Right cardiac atrium (tissue), 5 donors: ENCODE data around the gene ME3. TPM values are rescaled to one million over a fixed set of nuclear protein-coding genes. Genes with fewer than 3 reads are reported as not detected.

Experiments used
- ATAC-seq, 2 donors: fragments of 200-7000 bp; cut with Tn5 transposase; one replicate each; pipeline versions ENCODE4 v1.8.0 to v1.9.1; 2020; ENCODE audit warnings: moderate library complexity in 2 of 2, mild to moderate bottlenecking in 1 of 2
- DNase-seq, 3 donors: peaks; one replicate each; pipeline ENCODE4 v3.0.0-alpha.2; 2020
- H3K27ac ChIP-seq: one replicate; pipeline ENCODE4 v1.5.1; 2013; ENCODE audit warnings: mild to moderate bottlenecking, low read length, control low read depth, moderate library complexity
- H3K27me3 ChIP-seq: one replicate; pipeline ENCODE4 v1.6.1; 2013; ENCODE audit not compliant: control insufficient read depth, insufficient read depth
- H3K4me1 ChIP-seq: one replicate; pipeline ENCODE4 v1.6.1; 2013; ENCODE audit warnings: low read length; ENCODE audit not compliant: control insufficient read depth, insufficient read depth
- H3K4me3 ChIP-seq: one replicate; pipeline ENCODE4 v1.5.1; 2013; ENCODE audit warnings: low read length, control low read depth
- H3K9me3 ChIP-seq: one replicate; pipeline ENCODE4 v1.6.1; 2013; ENCODE audit warnings: low read length; ENCODE audit not compliant: control insufficient read depth
- WGBS: extraction: QIAGEN DNeasy Blood & Tissue Kit; methylation state at CpG from one replicate; pipeline ENCODE4 v1.1.7; 2013; 5-methylcytosine and 5-hydroxymethylcytosine counted together
- intact Hi-C, 4 donors: fragments of 100-400 bp; cut with DNase I; formaldehyde crosslinking; loops; one replicate each; pipeline versions ENCODE4 v1.11.0 to v1.14.0; 2022 to 2023
- long read RNA-seq, 4 donors: library from polyadenylated mRNA; unstranded; transcript quantifications; one replicate each; pipeline ENCODE4 v2.0.0, GENCODE V29; 2020 to 2021
- polyA plus RNA-seq: library from polyadenylated mRNA; stranded (reverse); fragments of 200-250 nt; gene quantifications from one replicate; pipeline ENCODE4 v1.2.3, GENCODE V29; 2013
- total RNA-seq, 4 donors: library from RNA; stranded (reverse); fragmentation: NEBNext Ultra II Directional; extraction: Animal tissue kit (Norgen Biotek cat#: 25700); gene quantifications; one replicate each; pipeline ENCODE4 v1.2.1, GENCODE V29; 2021
- donor health status: healthy with polysubstance abuse.
- donor health status: DM: no; HTN: yes; CAD: no.
- donor health status: DM: no; HTN: no; CAD: no.
- donor health status: DM: no; HTN: yes; CAD: no; lungs with severe emphysema.
- donor health status: DM: yes; HTN: yes; CAD: no.

Gene ME3
- 10 to 100 TPM; 20.8 to 24.0 (median 23.4) TPM for total RNA-seq
- 23.6 TPM for polyA plus RNA-seq
- long read RNA-seq, donor 1, transcript ME3-202 (14 exons, 2,240 nt): major isoform, 45 of 97 reads
- long read RNA-seq, donor 1, transcript ME3-212 (15 exons, 2,311 nt): minor isoform, 9 of 97 reads
- long read RNA-seq, donor 1, partial matches to known transcripts: 2 of 97 reads
- long read RNA-seq, donor 1, other reads (novel, unspliced or antisense): 41 of 97 reads
- long read RNA-seq, donor 2, transcript ME3-202 (14 exons, 2,240 nt): major isoform, 18 of 45 reads
- long read RNA-seq, donor 2, transcript ME3-212 (15 exons, 2,311 nt): minor isoform, 8 of 45 reads
- long read RNA-seq, donor 2, partial matches to known transcripts: 3 of 45 reads
- long read RNA-seq, donor 2, other reads (novel, unspliced or antisense): 16 of 45 reads
- long read RNA-seq, donor 3, transcript ME3-212 (15 exons, 2,311 nt): minor isoform, 23 of 203 reads
- long read RNA-seq, donor 3, transcript ME3-202 (14 exons, 2,240 nt): major isoform, 108 of 203 reads
- long read RNA-seq, donor 3, partial matches to known transcripts: 6 of 203 reads
- long read RNA-seq, donor 3, other reads (novel, unspliced or antisense): 66 of 203 reads
- long read RNA-seq, donor 4, transcript ME3-202 (14 exons, 2,240 nt): major isoform, 20 of 42 reads
- long read RNA-seq, donor 4, partial matches to known transcripts: 2 of 42 reads
- long read RNA-seq, donor 4, other reads (novel, unspliced or antisense): 16 of 42 reads

- WGBS: under 1% methylated on average over 52 of the region's 52 CpGs
- ATAC-seq (peak; percentile 88 to 89), DNase-seq (peak; percentile 75 to 89 (median 88))
- peak within 1 kb of the TSS; percentile 89 for H3K27ac ChIP-seq
- H3K9me3 ChIP-seq: no peaks in the 10 kb centered on the region
- peaks cover 3% of the 10 kb centered on the region for H3K4me1 ChIP-seq
- no peaks in the 10 kb centered on the region for H3K27me3 ChIP-seq
- intact Hi-C loops: loop anchor here in 2 of 4 donors (5.0 to 10.0 kb wide), 2 partner anchors 130 to 133 kb away; partner anchors contain the start of gene PRSS23 (in 2 of the 2)
- peak within 1 kb of the TSS; percentile 58 for H3K4me3 ChIP-seq
Observed at GRCh38 chr11:86672007-86672621, at the start of gene ME3. Gene ME3, minus strand, starts transcription at chr11:86672616.

GRCh38 chr11:86722006-86722405 is 49.6 kb upstream of the ME3 start:
- intact Hi-C loops: no loop called here
- Histone ChIP-seq H3K27me3 (no peaks in the 10 kb centered on the region), H3K4me1 (no peaks in the 10 kb centered on the region), H3K4me3 (no peak overlapping the region), H3K9me3 (no peaks in the 10 kb centered on the region), H3K27ac (no peak overlapping the region)
- WGBS: 59% methylated on average over 1 of the region's 1 CpG
- DNase-seq: no peak
- no peak for ATAC-seq

- H3K4me3 ChIP-seq: no peak overlapping the region
- no peaks in the 10 kb centered on the region for H3K27me3 ChIP-seq
- intact Hi-C loops: no loop called here
- no peaks in the 10 kb centered on the region for H3K4me1 ChIP-seq
- H3K27ac ChIP-seq: no peak overlapping the region
- ATAC-seq (no peak), DNase-seq (no peak)
- H3K9me3 ChIP-seq: no peaks in the 10 kb centered on the region
- WGBS: 89% methylated on average over 2 of the region's 2 CpGs
Observed at GRCh38 chr11:86720546-86720945, 48.1 kb upstream of the ME3 start.

- Histone ChIP-seq H3K27ac (no peak overlapping the region), H3K4me3 (no peak overlapping the region), H3K27me3 (no peaks in the 10 kb centered on the region), H3K9me3 (no peaks in the 10 kb centered on the region), H3K4me1 (no peaks in the 10 kb centered on the region)
- intact Hi-C loops: no loop called here
- 38% methylated on average over 1 of the region's 1 CpG for WGBS
- ATAC-seq: no peak
- DNase-seq: no peak
Observed at GRCh38 chr11:86719781-86720463, 47.5 kb upstream of the ME3 start.

- no peak overlapping the region for H3K27ac ChIP-seq
- no peak for ATAC-seq
- WGBS: 91% methylated on average over 1 of the region's 1 CpG
- H3K4me1 ChIP-seq: no peaks in the 10 kb centered on the region
- H3K9me3 ChIP-seq: no peaks in the 10 kb centered on the region
- DNase-seq: no peak
- H3K27me3 ChIP-seq: no peaks in the 10 kb centered on the region
- no peak overlapping the region for H3K4me3 ChIP-seq
- intact Hi-C loops: no loop called here
Observed at GRCh38 chr11:86718999-86719398, 46.6 kb upstream of the ME3 start.

GRCh38 chr11:86718521-86718920 is 46.1 kb upstream of the ME3 start:
- no peak for DNase-seq
- intact Hi-C loops: no loop called here
- Histone ChIP-seq H3K4me1 (no peaks in the 10 kb centered on the region), H3K4me3 (no peak overlapping the region), H3K9me3 (no peaks in the 10 kb centered on the region), H3K27ac (no peak overlapping the region), H3K27me3 (no peaks in the 10 kb centered on the region)
- 80% methylated on average over 1 of the region's 1 CpG for WGBS
- no peak for ATAC-seq

- Histone ChIP-seq H3K4me1 (no peaks in the 10 kb centered on the region), H3K27me3 (no peaks in the 10 kb centered on the region), H3K4me3 (no peak overlapping the region), H3K27ac (no peak overlapping the region), H3K9me3 (no peaks in the 10 kb centered on the region)
- ATAC-seq: no peak
- WGBS: 89% methylated on average over 3 of the region's 3 CpGs
- intact Hi-C loops: no loop called here
- DNase-seq: no peak
Observed at GRCh38 chr11:86717817-86718501, 45.5 kb upstream of the ME3 start.

- H3K27ac ChIP-seq: no peak overlapping the region
- ATAC-seq (no peak), DNase-seq (no peak)
- WGBS: 82% methylated on average over 3 of the region's 3 CpGs
- intact Hi-C loops: no loop called here
- no peaks in the 10 kb centered on the region for H3K27me3 ChIP-seq
- H3K4me3 ChIP-seq: no peak overlapping the region
- no peaks in the 10 kb centered on the region for H3K9me3 ChIP-seq
- no peaks in the 10 kb centered on the region for H3K4me1 ChIP-seq
Observed at GRCh38 chr11:86715611-86716010, 43.2 kb upstream of the ME3 start.

GRCh38 chr11:86713552-86713951 is 41.1 kb upstream of the ME3 start:
- DNase-seq: peak in 1 of 3 donors; percentile 19
- no peak for ATAC-seq
- intact Hi-C loops: no loop called here
- H3K9me3 ChIP-seq: no peaks in the 10 kb centered on the region
- H3K27me3 ChIP-seq: no peaks in the 10 kb centered on the region
- WGBS: 94% methylated on average over 5 of the region's 5 CpGs
- H3K4me1 ChIP-seq: no peaks in the 10 kb centered on the region
- no peak overlapping the region for H3K27ac ChIP-seq
- H3K4me3 ChIP-seq: no peak overlapping the region

- H3K4me3 ChIP-seq: no peak overlapping the region
- H3K27ac ChIP-seq: no peak overlapping the region
- intact Hi-C loops: no loop called here
- H3K4me1 ChIP-seq: no peaks in the 10 kb centered on the region
- no peak for ATAC-seq
- no peak for DNase-seq
- H3K27me3 ChIP-seq: no peaks in the 10 kb centered on the region
- no peaks in the 10 kb centered on the region for H3K9me3 ChIP-seq
Observed at GRCh38 chr11:86710936-86711335, 38.5 kb upstream of the ME3 start.
